ENCODE data around the gene ALLC. TPM values are rescaled to one million over a fixed set of nuclear protein-coding genes. Genes with fewer than 3 reads are reported as not detected.
A peak's percentile ranks its signal among the peaks of the same experiment; 100 is the strongest.
"Not testable (repeated sequence)": the region's sequence is repeated elsewhere in the genome, so short reads cannot be mapped to it uniquely, and the experiment has no call there.

The ALLC gene
- total and polyA plus RNA-seq, 2 experiments from 2014 or later = not detected

GRCh38 chr2:3654531-3655225, 3.3 kb upstream of the ALLC start:
- H3K36me3 ChIP-seq = no peaks in the 10 kb centered on the region
- H3K27ac ChIP-seq = no peak overlapping the region
- no peak for DNase-seq (ENCODE audit: low read depth in 1 of 2, low spot score in 1 of 2)
- no peak for TF ChIP-seq CTCF (IDR thresholded peaks at IDR 0.05; ENCODE audit: low read depth, low read length)
- no peaks in the 10 kb centered on the region for H3K27me3 ChIP-seq
- H3K9me3 ChIP-seq (ENCODE audit: low read depth) = no peaks in the 10 kb centered on the region
- H3K4me1 ChIP-seq (ENCODE audit: low read depth) = peaks cover 29% of the 10 kb centered on the region
- no peak overlapping the region for H3K4me3 ChIP-seq

GRCh38 chr2:3655871-3656761, 1.9 kb upstream of the ALLC start:
- H3K4me1 ChIP-seq (ENCODE audit: low read depth) = peaks cover 29% of the 10 kb centered on the region
- no peak overlapping the region for H3K4me3 ChIP-seq
- no peak overlapping the region for H3K27ac ChIP-seq
- H3K9me3 ChIP-seq (ENCODE audit: low read depth) = no peaks in the 10 kb centered on the region
- H3K36me3 ChIP-seq = no peaks in the 10 kb centered on the region
- TF ChIP-seq CTCF (IDR thresholded peaks at IDR 0.05; ENCODE audit: low read depth, low read length) = no peak
- no peak for DNase-seq (ENCODE audit: low read depth in 1 of 2, low spot score in 1 of 2)
- no peaks in the 10 kb centered on the region for H3K27me3 ChIP-seq

GRCh38 chr2:3656762-3657721, 958 bp upstream of the ALLC start:
- peak; percentile 25 for TF ChIP-seq CTCF (IDR thresholded peaks at IDR 0.05; ENCODE audit: low read depth, low read length)
- DNase-seq (ENCODE audit: low read depth in 1 of 2, low spot score in 1 of 2) = peak in 1 of 2 donors; percentile 29
- Histone ChIP-seq H3K27me3 (no peaks in the 10 kb centered on the region), H3K27ac (no peak overlapping the region), H3K4me3 (no peak overlapping the region), H3K36me3 (no peaks in the 10 kb centered on the region), H3K9me3 (ENCODE audit: low read depth) (no peaks in the 10 kb centered on the region), H3K4me1 (ENCODE audit: low read depth) (peaks cover 23% of the 10 kb centered on the region)

GRCh38 chr2:3659447-3660432, 1.7 kb downstream of the ALLC start:
- Histone ChIP-seq H3K27ac (peak overlapping the region; percentile 65), H3K4me1 (ENCODE audit: low read depth) (peaks cover 21% of the 10 kb centered on the region)

GRCh38 chr2:3660640-3661039, 2.6 kb downstream of the ALLC start:
- not testable (repeated sequence) for H3K9me3 ChIP-seq (ENCODE audit: low read depth); H3K36me3 ChIP-seq; H3K27ac ChIP-seq; H3K27me3 ChIP-seq; H3K4me3 ChIP-seq; DNase-seq (ENCODE audit: low read depth in 1 of 2, low spot score in 1 of 2)
- peaks cover 21% of the 10 kb centered on the region for H3K4me1 ChIP-seq (ENCODE audit: low read depth)

More at GRCh38 chr2:3659447-3660432, 1.7 kb downstream of the ALLC start:
- Histone ChIP-seq H3K9me3 (ENCODE audit: low read depth) (no peaks in the 10 kb centered on the region), H3K27me3 (no peaks in the 10 kb centered on the region), H3K36me3 (no peaks in the 10 kb centered on the region), H3K4me3 (no peak overlapping the region)
- DNase-seq (ENCODE audit: low read depth in 1 of 2, low spot score in 1 of 2) = peak; percentile 9 to 46
- no peak for TF ChIP-seq CTCF (IDR thresholded peaks at IDR 0.05; ENCODE audit: low read depth, low read length)

Data from cardiac muscle cell (in vitro differentiated cells and primary cell).